ENCODE data around the gene TAS2R14.

The TAS2R14 gene

GRCh38 chr12:10926269-10926668 lies 12.8 kb downstream of the TAS2R14 start:
- TF ChIP-seq ZBTB7A (IDR thresholded peaks at IDR 0.05; ENCODE audit: low read depth), result no peak
- TF ChIP-seq REST (IDR thresholded peaks at IDR 0.05; ENCODE audit: low read depth), result no peak
- no peak for TF ChIP-seq TEAD4 (IDR thresholded peaks at IDR 0.05)
- no peak for TF ChIP-seq USF1 (IDR thresholded peaks at IDR 0.05)
- TF ChIP-seq EGR1 (IDR thresholded peaks at IDR 0.05), result no peak
- TF ChIP-seq MAX (IDR thresholded peaks at IDR 0.05), result no peak
- no peak for TF ChIP-seq TCF12 (IDR thresholded peaks at IDR 0.05; ENCODE audit: low read depth)
- no peak for TF ChIP-seq YY1 (IDR thresholded peaks at IDR 0.05; ENCODE audit: low read depth)
- TF ChIP-seq CEBPB (IDR thresholded peaks at IDR 0.05), result no peak

- TF ChIP-seq TAF1 (IDR thresholded peaks at IDR 0.05; ENCODE audit: low read depth) (no peak), USF1 (IDR thresholded peaks at IDR 0.05) (no peak), TEAD4 (IDR thresholded peaks at IDR 0.05) (no peak), FOXM1 (IDR thresholded peaks at IDR 0.05; ENCODE audit: borderline replicate concordance, low read depth) (no peak), CEBPB (IDR thresholded peaks at IDR 0.05) (no peak), MAX (IDR thresholded peaks at IDR 0.05) (no peak), ZBTB7A (IDR thresholded peaks at IDR 0.05; ENCODE audit: low read depth) (no peak), TCF12 (IDR thresholded peaks at IDR 0.05; ENCODE audit: low read depth) (no peak), EP300 (IDR thresholded peaks at IDR 0.05; ENCODE audit: borderline replicate concordance) (no peak), EGR1 (IDR thresholded peaks at IDR 0.05) (no peak), RAD21 (IDR thresholded peaks at IDR 0.05; ENCODE audit: low read depth) (no peak), CREB1 (IDR thresholded peaks at IDR 0.05; ENCODE audit: low read depth) (no peak), REST (IDR thresholded peaks at IDR 0.05; ENCODE audit: low read depth) (no peak), NFIC (IDR thresholded peaks at IDR 0.05) (no peak), YY1 (IDR thresholded peaks at IDR 0.05; ENCODE audit: low read depth) (no peak)
These were observed 19.3 kb downstream of the TAS2R14 start for GRCh38 chr12:10919809-10920208.

GRCh38 chr12:10910380-10910779 lies 28.7 kb downstream of the TAS2R14 start:
- TF ChIP-seq CEBPB (IDR thresholded peaks at IDR 0.05), result no peak
- no peak for TF ChIP-seq EGR1 (IDR thresholded peaks at IDR 0.05)
- TF ChIP-seq TEAD4 (IDR thresholded peaks at IDR 0.05), result no peak
- no peak for TF ChIP-seq TAF1 (IDR thresholded peaks at IDR 0.05; ENCODE audit: low read depth)
- no peak for TF ChIP-seq NFIC (IDR thresholded peaks at IDR 0.05)
- no peak for TF ChIP-seq USF1 (IDR thresholded peaks at IDR 0.05)
- TF ChIP-seq REST (IDR thresholded peaks at IDR 0.05; ENCODE audit: low read depth), result no peak

GRCh38 chr12:10909462-10909861 lies 29.6 kb downstream of the TAS2R14 start, which contains the start of gene TAS2R13:
TAS2R13 (minus strand) TSS chr12:10909562; CDS start chr12:10909298, 264 bp downstream.
- TF ChIP-seq TEAD4 (IDR thresholded peaks at IDR 0.05) (no peak), YY1 (IDR thresholded peaks at IDR 0.05; ENCODE audit: low read depth) (no peak), EGR1 (IDR thresholded peaks at IDR 0.05) (no peak), ZBTB7A (IDR thresholded peaks at IDR 0.05; ENCODE audit: low read depth) (no peak), TCF12 (IDR thresholded peaks at IDR 0.05; ENCODE audit: low read depth) (no peak), REST (IDR thresholded peaks at IDR 0.05; ENCODE audit: low read depth) (no peak), CREB1 (IDR thresholded peaks at IDR 0.05; ENCODE audit: low read depth) (no peak), CEBPB (IDR thresholded peaks at IDR 0.05) (no peak), USF1 (IDR thresholded peaks at IDR 0.05) (no peak), NFIC (IDR thresholded peaks at IDR 0.05) (no peak), EP300 (IDR thresholded peaks at IDR 0.05; ENCODE audit: borderline replicate concordance) (no peak), TAF1 (IDR thresholded peaks at IDR 0.05; ENCODE audit: low read depth) (no peak), RAD21 (IDR thresholded peaks at IDR 0.05; ENCODE audit: low read depth) (no peak), MAX (IDR thresholded peaks at IDR 0.05) (no peak), FOXM1 (IDR thresholded peaks at IDR 0.05; ENCODE audit: borderline replicate concordance, low read depth) (no peak)
